HepG2 (cell line): Measurements from ENCODE around the gene ZBTB7B. TPM values are rescaled to one million over a fixed set of nuclear protein-coding genes. Genes with fewer than 3 reads are reported as not detected.

Source experiments
- ARNTL ChIP-seq: sonication (generic); formaldehyde crosslinking; IDR thresholded peaks from 2 replicates; pipeline ENCODE4 v1.4.0; 2020; ENCODE audit warnings: mild to moderate bottlenecking, missing genetic modification reagents
- ASH2L ChIP-seq: fragments of 300-600, 200-600 bp; sonication (generic); IDR thresholded peaks from 2 replicates; pipeline ENCODE4 v1.7.0; 2017; ENCODE audit warnings: low read depth, mild to moderate bottlenecking, moderate library complexity, mixed read lengths, low read length; ENCODE audit not compliant: insufficient read length
- CREB1 ChIP-seq, 2 experiments: fragments of 450-650 bp in 1 of 2; IDR thresholded peaks; 2 replicates each; pipeline ENCODE4 v1.6.1; 2016 to 2017; ENCODE audit warnings: control low read depth in 1 of 2, mild to moderate bottlenecking in 1 of 2, missing compliant biosample characterization in 1 of 2, missing genetic modification characterization in 1 of 2
- ELK4 ChIP-seq: sonication (generic); formaldehyde crosslinking; IDR thresholded peaks from 2 replicates; pipeline ENCODE4 v1.9.0; 2021; ENCODE audit warnings: missing genetic modification reagents, borderline replicate concordance
- FOXK1 ChIP-seq: sonication (generic); formaldehyde crosslinking; IDR thresholded peaks from 2 replicates; pipeline ENCODE4 v1.4.0; 2020; ENCODE audit warnings: low read depth, missing genetic modification reagents, borderline replicate concordance
- HHEX ChIP-seq: IDR thresholded peaks from 2 replicates; pipeline ENCODE4 v1.6.1; 2016; ENCODE audit warnings: control low read depth
- IRF2 ChIP-seq: IDR thresholded peaks from 2 replicates; pipeline ENCODE4 v1.6.1; 2018; ENCODE audit warnings: missing genetic modification reagents, missing compliant biosample characterization
- KIAA2018 ChIP-seq: sonication (generic); formaldehyde crosslinking; IDR thresholded peaks from 2 replicates; pipeline ENCODE4 v1.5.0; 2020; ENCODE audit warnings: mild to moderate bottlenecking, missing genetic modification reagents, borderline replicate concordance
- MAF1 ChIP-seq: sonication (generic); formaldehyde crosslinking; IDR thresholded peaks from 2 replicates; pipeline ENCODE4 v1.5.0; 2020; ENCODE audit warnings: missing genetic modification reagents, borderline replicate concordance
- MBNL3 ChIP-seq: fragments of 250-450 bp; sonication (Bioruptor Pico); conservative IDR thresholded peaks from 2 replicates; pipeline ENCODE4 v1.8.0; 2022; ENCODE audit warnings: mild to moderate bottlenecking, inconsistent platforms
- MYNN ChIP-seq: sonication (generic); formaldehyde crosslinking; IDR thresholded peaks from 2 replicates; pipeline ENCODE4 v1.4.0; 2020; ENCODE audit warnings: mild to moderate bottlenecking, low read depth, missing genetic modification reagents
- TEF ChIP-seq: sonication (generic); formaldehyde crosslinking; IDR thresholded peaks from 2 replicates; pipeline ENCODE4 v1.5.0; 2020; ENCODE audit warnings: missing genetic modification reagents
- ZNF20 ChIP-seq: sonication (generic); formaldehyde crosslinking; IDR thresholded peaks from 2 replicates; pipeline ENCODE4 v1.4.0; 2020; ENCODE audit warnings: mild to moderate bottlenecking, moderate library complexity, missing genetic modification reagents
- ZNF296 ChIP-seq: sonication (generic); formaldehyde crosslinking; conservative IDR thresholded peaks from 2 replicates; pipeline ENCODE4 v1.5.0; 2020; ENCODE audit warnings: mild to moderate bottlenecking, missing genetic modification reagents
- ZNF75D ChIP-seq: sonication (generic); formaldehyde crosslinking; IDR thresholded peaks from 2 replicates; pipeline ENCODE4 v1.8.1; 2023; ENCODE audit warnings: missing genetic modification reagents, mild to moderate bottlenecking, borderline replicate concordance
- ZNF772 ChIP-seq: sonication (generic); formaldehyde crosslinking; IDR thresholded peaks from 2 replicates; pipeline ENCODE4 v1.5.0; 2020; ENCODE audit warnings: mild to moderate bottlenecking, missing genetic modification reagents
- ZNF784 ChIP-seq: sonication (generic); formaldehyde crosslinking; IDR thresholded peaks from 2 replicates; pipeline ENCODE4 v1.5.1; 2020; ENCODE audit warnings: missing genetic modification reagents, mild to moderate bottlenecking, borderline replicate concordance
- polyA plus RNA-seq, 8 experiments: library from polyadenylated mRNA; depleted of rRNA in 3 of 8; stranded (reverse) in 7 of 8; unstranded in 1 of 8; fragments of >200 nt; fragmentation: Illumina TruSeq in 4 of 8; extraction: Trizol in 4 of 8; gene quantifications; 2 replicates each; pipeline versions ENCODE4 v1.2.1 to v1.2.3, GENCODE V29; 2011 to 2016; ENCODE audit warnings: low read depth in 4 of 8, missing spikeins in 1 of 8, mixed read lengths in 1 of 8; ENCODE audit not compliant: insufficient read depth in 1 of 8
- total RNA-seq, 5 experiments: library from RNA; depleted of rRNA; stranded (reverse); fragments of >200 nt; fragmentation: Illumina TruSeq; extraction: Trizol; gene quantifications; 2 replicates each; pipeline ENCODE4 v1.2.3, GENCODE V29; 2016; ENCODE audit warnings: low read depth in 1 of 5

Gene ZBTB7B
- total and polyA plus RNA-seq, 2 of the 13 experiments (the other 11 are each of a cell fraction or from before 2014, with no cell fraction given) = 15.5 to 17.5 TPM

- TF ChIP-seq ELK4 (no peak), FOXK1 (peak; percentile 9; the same call in 1 of the 2 replicates), IRF2 (CRISPR knock-in tag) (peak; percentile 53; the same call in 1 of the 2 replicates), HHEX (CRISPR knock-in tag) (no peak), ZNF20 (CRISPR knock-in tag) (0 out of 2 replicates have a peak, but pooled peaks have one; percentile 1), ZNF296 (CRISPR knock-in tag) (no peak), MAF1 (no peak), ASH2L (no peak), CREB1 (IDR thresholded peaks at IDR 0.05) (no peak), CREB1 (CRISPR knock-in tag; IDR thresholded peaks at IDR 0.05) (no peak), TEF (CRISPR knock-in tag) (no peak), ZNF75D (CRISPR knock-in tag) (no peak), ZNF784 (CRISPR knock-in tag) (no peak), ZNF772 (no peak), MBNL3 (CRISPR knock-in tag) (no peak), MYNN (CRISPR knock-in tag) (no peak), KIAA2018 (CRISPR knock-in tag) (no peak), ARNTL (CRISPR knock-in tag) (0 out of 2 replicates have a peak, but pooled peaks have one; percentile 19)
Observed at GRCh38 chr1:155062702-155063411, 60.3 kb downstream of the ZBTB7B start (continued).
